Measurements from ENCODE around the gene SSBP4.

DNA sequence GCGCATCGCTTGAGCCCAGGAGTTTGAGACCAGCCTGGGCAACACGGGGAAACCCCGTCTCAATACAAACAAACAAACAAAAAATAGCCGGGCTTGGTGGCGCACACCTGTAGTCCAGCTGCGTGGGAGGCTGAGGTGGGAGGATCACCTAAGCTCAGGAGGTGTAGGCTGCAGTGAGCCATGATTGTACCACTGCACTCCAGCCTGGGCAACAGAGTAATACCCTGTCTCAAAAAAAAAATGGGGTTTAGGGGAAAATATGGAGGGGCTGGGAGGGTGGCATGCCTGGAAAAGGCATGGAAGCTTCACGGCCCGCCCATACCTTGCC is 20.7 kb downstream of the SSBP4 start:
- TF ChIP-seq CTCF (IDR thresholded peaks at IDR 0.05; ENCODE audit: insufficient read depth, low read length, poor library complexity, severe bottlenecking) (no peak), EZH2phosphoT487 (conservative IDR thresholded peaks at IDR 0.05; ENCODE audit: low read length) (no peak)

Measured in SU-DHL-6 (cell line).